Endothelial cell (in vitro differentiated cells): Measurements from ENCODE around the gene TRAF3. TPM values are rescaled to one million over a fixed set of nuclear protein-coding genes. Genes with fewer than 3 reads are reported as not detected.

Experiments
- DNase-seq: peaks from one replicate; pipeline ENCODE4 v3.0.0; 2021; ENCODE audit warnings: low spot score
- H3K27ac Mint-ChIP-seq: one replicate; pipeline ENCODE4 v1.8.0; 2021; ENCODE audit warnings: mixed read lengths, inconsistent platforms; ENCODE audit not compliant: unreplicated experiment
- H3K27me3 Mint-ChIP-seq: one replicate; pipeline ENCODE4 v1.8.0; 2021; ENCODE audit warnings: mild to moderate bottlenecking, moderate library complexity, mixed read lengths, inconsistent platforms; ENCODE audit not compliant: unreplicated experiment
- H3K36me3 Mint-ChIP-seq: one replicate; pipeline ENCODE4 v1.8.0; 2021; ENCODE audit warnings: mild to moderate bottlenecking, low read depth, mixed read lengths, inconsistent platforms; ENCODE audit not compliant: unreplicated experiment
- H3K4me1 Mint-ChIP-seq: one replicate; pipeline ENCODE4 v1.8.0; 2021; ENCODE audit warnings: mild to moderate bottlenecking, mixed read lengths, inconsistent platforms; ENCODE audit not compliant: unreplicated experiment
- H3K4me3 Mint-ChIP-seq: one replicate; pipeline ENCODE4 v1.8.0; 2021; ENCODE audit warnings: mild to moderate bottlenecking, mixed read lengths, inconsistent platforms; ENCODE audit not compliant: unreplicated experiment
- H3K9me3 Mint-ChIP-seq: one replicate; pipeline ENCODE4 v1.8.0; 2021; ENCODE audit warnings: mixed read lengths, inconsistent platforms; ENCODE audit not compliant: unreplicated experiment
- total RNA-seq: library from RNA; stranded (reverse); fragmentation: NEBNext Ultra II Directional; extraction: Animal tissue kit (Norgen Biotek cat#: 25700); gene quantifications from one replicate; pipeline ENCODE4 v1.2.1, GENCODE V29; 2021; ENCODE audit not compliant: unreplicated experiment
- TF ChIP-seq, protein P1 (sequence below): fragments of 200-600 bp; sonication (generic); IDR thresholded peaks from one replicate; pipeline ENCODE4 v1.5.0; 2021; ENCODE audit warnings: antibody characterized with exemption; ENCODE audit not compliant: unreplicated experiment

Gene TRAF3
- total RNA-seq, 1 donor from 2014 or later: 9.7 TPM

DNA sequence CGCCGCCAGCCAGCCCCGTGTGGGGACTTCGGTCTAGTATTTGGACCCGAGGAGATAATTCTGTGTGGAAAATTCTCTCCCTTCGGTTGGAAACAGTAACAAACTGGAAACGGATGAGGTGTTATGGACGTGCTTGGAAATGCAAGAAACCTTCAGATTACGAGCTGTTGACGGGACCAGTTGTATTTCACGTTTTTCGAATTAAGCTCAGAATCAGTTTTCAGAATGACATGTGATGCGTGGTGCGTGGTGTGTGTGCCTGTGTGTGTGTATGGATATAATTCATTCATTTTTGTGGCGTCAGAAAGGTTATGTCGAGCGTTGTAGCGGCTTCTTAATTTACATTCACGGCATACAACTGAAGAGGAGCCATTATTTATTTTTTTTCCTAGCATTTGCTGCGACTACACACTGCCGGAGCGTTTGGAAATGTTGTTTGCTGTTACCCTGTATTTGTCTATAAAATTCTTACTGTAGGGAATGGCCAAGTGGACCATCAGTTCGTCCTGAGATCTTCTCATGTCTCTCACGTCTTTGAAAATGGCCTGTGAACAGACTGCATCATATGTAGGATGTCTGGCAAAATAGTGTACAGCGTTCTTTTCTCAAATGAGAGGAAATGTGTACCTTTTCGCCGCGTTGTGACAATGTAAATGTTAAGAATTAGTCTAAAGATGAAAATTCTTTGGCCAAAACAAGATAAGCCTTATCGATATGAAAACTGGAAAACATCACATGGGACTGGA is 1.3 kb downstream of the TRAF3 start:
- Mint-ChIP-seq H3K4me3 (peak overlapping the region; percentile 89), H3K36me3 (no peaks in the 10 kb centered on the region), H3K4me1 (peaks cover 14% of the 10 kb centered on the region), H3K27me3 (peaks cover 17% of the 10 kb centered on the region), H3K27ac (no peak overlapping the region), H3K9me3 (no peaks in the 10 kb centered on the region)
- no peak for DNase-seq
- TF ChIP-seq, protein P1, sequence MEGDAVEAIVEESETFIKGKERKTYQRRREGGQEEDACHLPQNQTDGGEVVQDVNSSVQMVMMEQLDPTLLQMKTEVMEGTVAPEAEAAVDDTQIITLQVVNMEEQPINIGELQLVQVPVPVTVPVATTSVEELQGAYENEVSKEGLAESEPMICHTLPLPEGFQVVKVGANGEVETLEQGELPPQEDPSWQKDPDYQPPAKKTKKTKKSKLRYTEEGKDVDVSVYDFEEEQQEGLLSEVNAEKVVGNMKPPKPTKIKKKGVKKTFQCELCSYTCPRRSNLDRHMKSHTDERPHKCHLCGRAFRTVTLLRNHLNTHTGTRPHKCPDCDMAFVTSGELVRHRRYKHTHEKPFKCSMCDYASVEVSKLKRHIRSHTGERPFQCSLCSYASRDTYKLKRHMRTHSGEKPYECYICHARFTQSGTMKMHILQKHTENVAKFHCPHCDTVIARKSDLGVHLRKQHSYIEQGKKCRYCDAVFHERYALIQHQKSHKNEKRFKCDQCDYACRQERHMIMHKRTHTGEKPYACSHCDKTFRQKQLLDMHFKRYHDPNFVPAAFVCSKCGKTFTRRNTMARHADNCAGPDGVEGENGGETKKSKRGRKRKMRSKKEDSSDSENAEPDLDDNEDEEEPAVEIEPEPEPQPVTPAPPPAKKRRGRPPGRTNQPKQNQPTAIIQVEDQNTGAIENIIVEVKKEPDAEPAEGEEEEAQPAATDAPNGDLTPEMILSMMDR: no peak

DNA sequence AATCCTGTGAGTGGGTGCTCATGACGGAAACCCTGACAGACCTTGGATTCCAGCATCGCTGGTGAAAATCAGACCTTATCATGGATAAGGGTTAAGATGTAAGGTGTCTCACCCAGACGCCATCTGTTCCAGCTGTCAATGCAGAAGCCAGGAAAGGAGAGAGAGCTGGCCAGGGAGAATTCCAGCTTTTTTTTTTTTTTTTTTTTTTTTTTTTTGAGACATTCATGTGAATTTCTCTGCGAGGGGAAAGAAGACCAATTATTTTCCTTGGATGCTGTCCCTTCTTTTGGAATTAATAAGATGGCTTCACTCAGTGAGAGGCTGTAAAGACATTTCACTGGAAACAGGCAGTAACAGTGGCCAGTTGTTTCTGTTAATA is 1.8 kb downstream of the TRAF3 start:
- no peak overlapping the region for H3K27ac Mint-ChIP-seq
- TF ChIP-seq, protein P1: no peak
- H3K9me3 Mint-ChIP-seq: no peaks in the 10 kb centered on the region
- peaks cover 17% of the 10 kb centered on the region for H3K27me3 Mint-ChIP-seq
- H3K4me3 Mint-ChIP-seq: peak overlapping the region; percentile 89
- no peaks in the 10 kb centered on the region for H3K36me3 Mint-ChIP-seq
- no peak for DNase-seq
- H3K4me1 Mint-ChIP-seq: peaks cover 12% of the 10 kb centered on the region

DNA sequence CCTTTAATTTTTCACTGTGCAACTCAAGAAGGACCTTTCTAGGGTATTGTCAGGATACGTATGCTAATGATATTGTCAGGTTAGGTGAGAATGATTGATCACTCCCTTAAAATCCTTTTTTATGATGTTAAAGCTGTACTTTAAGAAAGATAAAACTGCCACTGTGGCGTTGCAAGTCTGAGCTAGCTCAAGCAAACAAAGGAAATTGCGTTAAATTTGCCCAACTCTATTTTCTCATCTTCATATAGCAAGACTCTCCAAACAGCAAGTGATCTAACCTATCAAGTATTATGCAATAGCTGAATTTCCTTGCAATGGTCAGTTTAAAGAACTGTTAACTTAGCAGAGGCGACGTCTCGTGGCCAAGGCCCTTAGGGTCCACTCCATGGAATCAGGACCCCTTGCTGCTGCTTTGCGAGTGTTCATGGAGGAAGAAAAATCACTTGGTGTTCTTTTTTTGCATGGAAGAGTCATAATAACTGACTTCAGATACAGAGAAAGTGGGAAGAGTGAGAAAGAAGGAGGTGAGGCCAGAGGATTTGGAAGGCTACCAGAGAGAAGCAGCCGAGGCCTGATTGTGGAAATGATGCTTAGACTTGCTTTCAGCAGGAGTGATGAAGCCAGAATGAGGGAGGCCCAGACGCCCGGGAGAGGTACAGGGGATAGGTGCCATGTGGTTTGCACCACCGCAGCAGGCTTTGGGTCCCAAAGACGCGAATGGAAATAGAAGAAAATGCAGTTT is 2.5 kb downstream of the TRAF3 start:
- H3K36me3 Mint-ChIP-seq: no peaks in the 10 kb centered on the region
- no peak overlapping the region for H3K27ac Mint-ChIP-seq
- peaks cover 9% of the 10 kb centered on the region for H3K4me1 Mint-ChIP-seq

DNA sequence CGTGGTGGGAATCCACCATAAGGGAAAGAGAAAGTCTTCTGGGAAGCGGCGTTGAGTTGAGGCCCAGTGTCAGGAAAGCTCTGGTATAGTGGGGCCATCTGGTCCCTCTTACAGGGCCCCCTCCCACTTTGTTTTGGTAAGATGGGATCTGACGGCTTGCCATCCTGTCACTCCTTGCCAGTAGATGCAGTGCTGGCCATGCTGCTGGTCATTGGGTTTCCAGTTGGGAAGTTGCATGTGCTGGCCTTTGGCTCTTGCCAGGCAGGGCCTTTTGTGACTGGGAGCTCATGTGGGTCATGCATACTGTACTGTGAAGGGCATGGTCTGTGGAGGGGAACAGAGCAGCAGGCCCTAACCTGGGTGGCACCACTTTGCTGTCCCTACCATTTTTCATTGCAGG is 3.8 kb downstream of the TRAF3 start:
- peaks cover 15% of the 10 kb centered on the region for H3K27me3 Mint-ChIP-seq
- peaks cover 9% of the 10 kb centered on the region for H3K4me1 Mint-ChIP-seq
- TF ChIP-seq, protein P1: no peak
- H3K36me3 Mint-ChIP-seq: no peaks in the 10 kb centered on the region
- DNase-seq: no peak
- no peak overlapping the region for H3K27ac Mint-ChIP-seq
- H3K4me3 Mint-ChIP-seq: no peak overlapping the region
- no peaks in the 10 kb centered on the region for H3K9me3 Mint-ChIP-seq

More for the DNA sequence above, 2.5 kb downstream of the TRAF3 start:
- Mint-ChIP-seq H3K4me3 (no peak overlapping the region), H3K27me3 (peaks cover 18% of the 10 kb centered on the region), H3K9me3 (no peaks in the 10 kb centered on the region)
- DNase-seq: no peak
- TF ChIP-seq, protein P1: no peak

DNA sequence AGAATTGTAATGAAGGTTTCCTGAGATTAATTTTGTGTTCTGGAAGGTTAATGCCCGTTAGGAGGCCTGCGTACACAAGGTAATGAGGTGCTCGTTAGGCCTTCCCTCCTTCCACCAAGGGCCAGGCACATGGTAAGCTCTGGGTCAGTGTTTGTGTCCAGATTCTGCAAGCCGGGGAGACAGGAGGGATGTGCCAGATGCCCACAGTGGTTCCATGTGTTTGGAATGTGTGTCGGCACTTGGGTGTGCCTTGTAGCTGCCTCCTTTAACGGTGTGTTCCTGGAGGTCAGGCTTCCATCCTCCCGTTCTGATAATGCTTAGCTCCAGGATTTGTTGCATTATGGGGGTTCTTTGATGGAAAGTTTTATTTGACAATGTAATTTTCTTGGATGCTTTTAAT is 5.7 kb downstream of the TRAF3 start:
- H3K4me1 Mint-ChIP-seq: peaks cover 9% of the 10 kb centered on the region
- H3K27me3 Mint-ChIP-seq: peaks cover 11% of the 10 kb centered on the region
- no peaks in the 10 kb centered on the region for H3K36me3 Mint-ChIP-seq
- no peaks in the 10 kb centered on the region for H3K9me3 Mint-ChIP-seq
- TF ChIP-seq, protein P1: no peak
- no peak overlapping the region for H3K27ac Mint-ChIP-seq
- H3K4me3 Mint-ChIP-seq: no peak overlapping the region
- DNase-seq: no peak
